ENCODE results near the gene FIGLA. TPM values are rescaled to one million over a fixed set of nuclear protein-coding genes. Genes with fewer than 3 reads are reported as not detected.

The FIGLA gene
- total and polyA plus RNA-seq, 2 of the 8 experiments (the other 6 are each of a cell fraction or from before 2014, with no cell fraction given) = not detected

- TF ChIP-seq CHD7 (IDR thresholded peaks at IDR 0.05; ENCODE audit: insufficient replicate concordance, low read length) (no peak), CBX5 (IDR thresholded peaks at IDR 0.05; ENCODE audit: low read depth, low read length) (no peak)
Observed at GRCh38 chr2:70796262-70796661, 5.8 kb upstream of the FIGLA start (continued).
